Sigmoid colon (tissue), 4 donors: ENCODE results near the gene ALDH1L1.

Source experiments
- CTCF ChIP-seq, 4 experiments: fragments of 450-650 bp in 3 of 4; fragments of 200-600 bp in 1 of 4; IDR thresholded peaks; one replicate each; pipeline ENCODE4 v1.5.1; 2016 to 2019; ENCODE audit warnings: antibody characterized with exemption in 4 of 4, mild to moderate bottlenecking in 3 of 4, moderate library complexity in 2 of 4
- POLR2A ChIP-seq, 2 donors: fragments of 450-650 bp; IDR thresholded peaks; one replicate each; pipeline ENCODE4 v1.6.1; 2016; ENCODE audit warnings: antibody characterized with exemption in 2 of 2, mild to moderate bottlenecking in 2 of 2, moderate library complexity in 2 of 2
- POLR2AphosphoS5 ChIP-seq, 4 donors: sonication (generic); formaldehyde crosslinking; IDR thresholded peaks; one replicate each; pipeline ENCODE4 v1.6.1; 2017; ENCODE audit warnings: antibody characterized with exemption in 4 of 4

- TF ChIP-seq CTCF (IDR thresholded peaks at IDR 0.05) (no peak), POLR2A (IDR thresholded peaks at IDR 0.05) (no peak), POLR2AphosphoS5 (IDR thresholded peaks at IDR 0.05) (no peak)
Observed at GRCh38 chr3:126077754-126078153, 102.6 kb downstream of the ALDH1L1 start.
